Tibial nerve (tissue), 4 donors: ENCODE data around the gene CDH26. TPM values are rescaled to one million over a fixed set of nuclear protein-coding genes. Genes with fewer than 3 reads are reported as not detected.

Source experiments
- DNase-seq, 2 donors: peaks; one replicate each; pipeline ENCODE4 v3.0.0-alpha.2; 2019; ENCODE audit warnings: low spot score in 2 of 2
- H3K27ac ChIP-seq, 4 donors: fragments of 200-600 bp; sonication (generic) in 3 of 4; one replicate each; pipeline ENCODE4 v1.5.1; 2017 to 2019; ENCODE audit warnings: mild to moderate bottlenecking in 1 of 4
- H3K27me3 ChIP-seq, 2 donors: fragments of 200-600 bp; sonication (generic) in 1 of 2; one replicate each; pipeline versions ENCODE4 v1.5.1 to v1.6.0; 2017 to 2019
- H3K36me3 ChIP-seq, 3 donors: fragments of 200-600 bp; sonication (generic); one replicate each; pipeline ENCODE4 v1.5.1; 2018 to 2019
- H3K4me1 ChIP-seq, 4 donors: fragments of 200-600 bp; sonication (generic) in 3 of 4; one replicate each; pipeline ENCODE4 v1.5.1; 2017 to 2019
- H3K4me3 ChIP-seq, 4 donors: fragments of 200-600 bp; sonication (generic) in 3 of 4; one replicate each; pipeline ENCODE4 v1.5.1; 2017 to 2019; ENCODE audit warnings: mild to moderate bottlenecking in 1 of 4, moderate library complexity in 1 of 4
- H3K9me3 ChIP-seq, 4 donors: fragments of 200-600 bp; sonication (generic) in 3 of 4; one replicate each; pipeline ENCODE4 v1.5.1; 2017 to 2019
- EP300 ChIP-seq, 2 donors: sonication (generic); formaldehyde crosslinking; IDR thresholded peaks; one replicate each; pipeline ENCODE4 v1.6.1; 2017; ENCODE audit warnings: antibody characterized with exemption in 2 of 2, mild to moderate bottlenecking in 1 of 2
- POLR2A ChIP-seq, 2 donors: fragments of 450-650 bp; IDR thresholded peaks; one replicate each; pipeline ENCODE4 v1.6.1; 2017; ENCODE audit warnings: antibody characterized with exemption in 2 of 2, mild to moderate bottlenecking in 2 of 2, moderate library complexity in 2 of 2
- WGBS, 2 donors: methylation state at CpG; one replicate each; pipeline ENCODE4 v1.1.5; 2018; 5-methylcytosine and 5-hydroxymethylcytosine counted together
- total RNA-seq, 4 donors: library from RNA; depleted of rRNA; stranded (reverse); fragments of >200 nt; gene quantifications; one replicate each; pipeline ENCODE4 v1.1.0, GENCODE V29; 2016
- TF ChIP-seq, protein P1 (sequence below), 5 experiments: fragments of 200-600 bp in 3 of 5; fragments of 450-650 bp in 2 of 5; sonication (generic) in 3 of 5; IDR thresholded peaks; one replicate each; pipeline ENCODE4 v1.5.1; 2016 to 2019; ENCODE audit warnings: antibody characterized with exemption in 5 of 5, mild to moderate bottlenecking in 3 of 5, moderate library complexity in 2 of 5

CDH26 gene
- total RNA-seq, 4 donors from 2014 or later = 1.3 to 4.8 (median 2.6) TPM

DNA sequence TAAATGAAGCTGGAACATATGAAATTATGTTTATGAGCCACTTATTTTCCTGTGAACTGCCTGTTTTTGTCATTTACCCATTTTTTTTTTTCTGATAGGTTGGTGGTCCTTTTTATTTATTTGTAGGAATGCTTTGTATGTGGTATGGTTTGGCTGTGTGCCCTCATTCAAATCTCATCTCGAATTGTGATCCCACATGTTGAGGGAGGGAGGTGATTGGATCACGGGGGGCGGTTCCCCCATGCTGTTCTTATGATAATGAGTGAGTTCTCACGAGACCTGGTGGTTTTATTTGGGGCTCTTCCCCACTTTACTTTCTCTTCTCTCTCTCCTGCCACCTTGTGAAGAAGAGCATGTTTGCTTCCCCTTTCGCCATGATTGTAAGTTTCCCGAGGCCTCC, 77.3 kb downstream of the CDH26 start:
- H3K27ac ChIP-seq = peak overlapping the region in 2 of 4 donors; percentile 49 to 81
- H3K9me3 ChIP-seq = no peaks in the 10 kb centered on the region
- WGBS, 2 donors = 52 to 61% methylated on average over 6 of the region's 6 CpGs
- TF ChIP-seq POLR2A (IDR thresholded peaks at IDR 0.05) = no peak
- TF ChIP-seq, protein P1, sequence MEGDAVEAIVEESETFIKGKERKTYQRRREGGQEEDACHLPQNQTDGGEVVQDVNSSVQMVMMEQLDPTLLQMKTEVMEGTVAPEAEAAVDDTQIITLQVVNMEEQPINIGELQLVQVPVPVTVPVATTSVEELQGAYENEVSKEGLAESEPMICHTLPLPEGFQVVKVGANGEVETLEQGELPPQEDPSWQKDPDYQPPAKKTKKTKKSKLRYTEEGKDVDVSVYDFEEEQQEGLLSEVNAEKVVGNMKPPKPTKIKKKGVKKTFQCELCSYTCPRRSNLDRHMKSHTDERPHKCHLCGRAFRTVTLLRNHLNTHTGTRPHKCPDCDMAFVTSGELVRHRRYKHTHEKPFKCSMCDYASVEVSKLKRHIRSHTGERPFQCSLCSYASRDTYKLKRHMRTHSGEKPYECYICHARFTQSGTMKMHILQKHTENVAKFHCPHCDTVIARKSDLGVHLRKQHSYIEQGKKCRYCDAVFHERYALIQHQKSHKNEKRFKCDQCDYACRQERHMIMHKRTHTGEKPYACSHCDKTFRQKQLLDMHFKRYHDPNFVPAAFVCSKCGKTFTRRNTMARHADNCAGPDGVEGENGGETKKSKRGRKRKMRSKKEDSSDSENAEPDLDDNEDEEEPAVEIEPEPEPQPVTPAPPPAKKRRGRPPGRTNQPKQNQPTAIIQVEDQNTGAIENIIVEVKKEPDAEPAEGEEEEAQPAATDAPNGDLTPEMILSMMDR (IDR thresholded peaks at IDR 0.05) = no peak
- TF ChIP-seq EP300 (IDR thresholded peaks at IDR 0.05) = no peak
- no peak for DNase-seq
- peaks cover 0 to 28% (median 10%) of the 10 kb centered on the region in 4 donors for H3K4me1 ChIP-seq
- H3K27me3 ChIP-seq = no peaks in the 10 kb centered on the region
- H3K36me3 ChIP-seq = no peaks in the 10 kb centered on the region
- no peak overlapping the region for H3K4me3 ChIP-seq

DNA sequence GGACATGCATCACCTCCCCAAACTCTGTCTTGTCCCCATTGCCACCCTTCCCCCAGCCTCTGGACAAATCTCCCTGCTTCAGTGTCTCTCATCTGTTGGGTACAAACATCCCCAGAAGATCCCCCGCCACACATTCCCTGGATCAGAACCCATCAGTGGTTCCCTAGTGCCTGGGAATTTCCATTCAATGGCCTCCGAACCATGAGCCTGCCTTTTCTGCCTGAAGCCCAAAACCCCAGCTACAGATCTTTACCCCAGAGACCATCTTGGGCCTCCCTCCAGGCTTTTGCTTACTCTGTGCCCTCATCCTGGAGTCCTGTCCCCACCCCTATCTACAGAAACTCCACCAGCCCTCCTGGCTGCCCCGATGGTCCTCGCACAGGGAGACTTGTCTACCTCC, 78.1 kb downstream of the CDH26 start:
- peaks cover 0 to 28% (median 10%) of the 10 kb centered on the region in 4 donors for H3K4me1 ChIP-seq
- no peaks in the 10 kb centered on the region for H3K9me3 ChIP-seq
- no peaks in the 10 kb centered on the region for H3K36me3 ChIP-seq
- no peak overlapping the region for H3K4me3 ChIP-seq
- H3K27me3 ChIP-seq = no peaks in the 10 kb centered on the region
- TF ChIP-seq, protein P1 (IDR thresholded peaks at IDR 0.05) = no peak
- TF ChIP-seq POLR2A (IDR thresholded peaks at IDR 0.05) (no peak), EP300 (IDR thresholded peaks at IDR 0.05) (no peak)
- H3K27ac ChIP-seq = peak overlapping the region in 1 of 4 donors; percentile 49
- WGBS, 2 donors = 93 to 96% methylated on average over 4 of the region's 4 CpGs
- DNase-seq = no peak

DNA sequence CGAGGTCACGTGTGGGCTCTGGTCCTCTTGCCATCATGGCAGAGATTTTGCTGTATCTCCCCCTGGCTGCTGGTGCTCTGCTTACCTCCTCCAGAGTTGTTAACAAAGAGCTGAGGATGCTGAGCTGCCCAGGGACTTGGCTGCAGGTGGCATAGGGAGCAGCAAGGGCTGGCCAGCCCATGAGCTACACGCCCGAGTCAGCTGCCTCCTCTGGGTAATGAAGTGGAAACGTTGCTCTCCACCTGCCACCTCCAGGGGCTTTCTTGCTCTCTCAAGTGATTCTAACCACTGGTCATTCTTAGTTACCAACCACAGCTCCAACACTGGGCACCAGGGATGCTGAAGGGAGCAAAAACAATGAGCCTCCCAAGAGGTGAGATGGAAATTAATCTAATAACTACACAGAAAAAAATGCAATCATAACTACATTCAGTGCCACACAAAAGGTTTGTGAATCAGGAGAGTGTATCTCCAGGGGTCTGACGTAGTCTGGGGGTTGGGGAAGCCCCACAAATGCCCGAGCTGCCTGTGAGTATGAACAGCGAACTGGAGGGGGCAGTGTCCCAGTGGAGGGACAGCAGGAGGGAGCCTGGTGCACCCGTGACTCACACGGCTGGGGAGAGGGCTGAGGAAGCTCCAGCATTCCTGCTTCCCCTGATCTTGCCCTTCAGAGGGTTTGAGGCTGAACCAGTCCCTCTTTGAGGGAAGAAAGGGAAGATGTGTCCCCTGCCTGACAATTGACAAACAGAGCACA, 78.7 kb downstream of the CDH26 start:
- no peak overlapping the region for H3K4me3 ChIP-seq
- H3K9me3 ChIP-seq = no peaks in the 10 kb centered on the region
- H3K36me3 ChIP-seq = no peaks in the 10 kb centered on the region
- WGBS, 2 donors = 79% methylated on average over 8 to 10 of the region's 10 CpGs
- peaks cover 0 to 28% (median 10%) of the 10 kb centered on the region in 4 donors for H3K4me1 ChIP-seq
- H3K27me3 ChIP-seq = no peaks in the 10 kb centered on the region
- no peak for TF ChIP-seq POLR2A (IDR thresholded peaks at IDR 0.05)
- TF ChIP-seq, protein P1 (IDR thresholded peaks at IDR 0.05) = no peak
- TF ChIP-seq EP300 (IDR thresholded peaks at IDR 0.05) = no peak
- peak overlapping the region in 1 of 4 donors; percentile 49 for H3K27ac ChIP-seq
- DNase-seq = no peak

DNA sequence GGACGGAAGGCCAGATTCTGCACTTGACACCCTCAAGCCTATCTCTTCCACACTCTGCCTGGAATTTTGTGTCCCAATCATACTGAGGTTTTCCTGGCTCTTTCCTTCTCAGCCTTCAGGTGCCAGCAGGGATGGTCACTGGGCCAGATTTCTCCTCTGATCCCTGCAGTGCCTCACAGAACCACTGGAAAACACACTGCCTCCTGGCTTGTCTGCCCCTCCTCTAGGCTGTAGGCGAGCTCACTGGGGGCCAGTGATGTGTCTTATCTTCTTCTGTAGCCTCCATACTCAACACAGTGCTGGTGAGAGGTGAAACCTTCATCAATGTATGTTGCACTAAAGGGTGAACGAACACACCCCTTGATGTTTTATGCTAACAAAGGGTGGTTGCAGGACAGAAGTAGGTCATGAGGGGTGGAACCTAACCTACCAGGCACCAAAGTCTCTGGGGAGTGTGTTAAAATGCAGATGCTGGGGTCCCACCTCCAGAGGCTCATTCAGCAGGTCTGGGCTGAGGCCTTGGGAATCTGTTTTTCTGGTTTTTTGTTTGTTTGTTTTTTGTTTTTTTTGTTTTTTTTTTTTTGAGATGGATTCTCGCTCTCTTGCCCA, 80.3 kb downstream of the CDH26 start:
- peaks cover 0 to 22% (median 7%) of the 10 kb centered on the region in 4 donors for H3K4me1 ChIP-seq
- WGBS, 2 donors = 72 to 87% methylated on average over 4 of the region's 4 CpGs
- no peak overlapping the region for H3K4me3 ChIP-seq
- H3K36me3 ChIP-seq = no peaks in the 10 kb centered on the region
- DNase-seq = no peak
- no peak overlapping the region for H3K27ac ChIP-seq
- H3K27me3 ChIP-seq = peaks cover 0 to 7% of the 10 kb centered on the region in 2 donors
- TF ChIP-seq, protein P1 (IDR thresholded peaks at IDR 0.05) = no peak
- TF ChIP-seq EP300 (IDR thresholded peaks at IDR 0.05) (no peak), POLR2A (IDR thresholded peaks at IDR 0.05) (no peak)
- no peaks in the 10 kb centered on the region for H3K9me3 ChIP-seq

DNA sequence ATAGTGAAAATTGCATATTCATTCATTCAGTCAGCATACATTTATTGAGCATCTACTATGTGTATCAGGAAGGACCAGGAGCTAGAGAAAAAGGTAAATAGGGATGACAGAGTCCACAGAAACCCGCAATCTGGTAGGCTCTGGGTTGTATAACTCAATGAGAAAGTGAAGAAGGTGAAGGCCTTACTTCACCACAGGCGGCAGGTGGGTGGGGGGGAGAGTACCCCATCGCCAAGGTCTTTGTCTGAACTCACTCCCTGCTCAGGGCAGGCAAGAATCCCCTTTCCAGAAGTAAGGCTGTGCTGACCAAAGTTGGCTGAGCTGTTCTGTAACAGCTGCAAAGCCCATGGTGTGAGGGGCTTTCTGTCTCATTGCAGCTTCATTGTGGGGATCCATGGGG, 81.3 kb downstream of the CDH26 start:
- Histone ChIP-seq H3K27ac (no peak overlapping the region), H3K9me3 (no peaks in the 10 kb centered on the region), H3K4me1 (peaks cover 0 to 12% (median 4%) of the 10 kb centered on the region in 4 donors), H3K4me3 (no peak overlapping the region), H3K27me3 (peaks cover 0 to 7% of the 10 kb centered on the region in 2 donors), H3K36me3 (no peaks in the 10 kb centered on the region)
- TF ChIP-seq POLR2A (IDR thresholded peaks at IDR 0.05) = no peak
- TF ChIP-seq, protein P1 (IDR thresholded peaks at IDR 0.05) = no peak
- TF ChIP-seq EP300 (IDR thresholded peaks at IDR 0.05) = no peak
- WGBS, 2 donors = 91 to 94% methylated on average over 3 of the region's 3 CpGs
- no peak for DNase-seq
